ENCODE results near the gene GSTO1. TPM values are rescaled to one million over a fixed set of nuclear protein-coding genes. Genes with fewer than 3 reads are reported as not detected.

Gene GSTO1
- polyA plus RNA-seq, 10 donors = 36.5 to 57.7 (median 44.6) TPM

DNA sequence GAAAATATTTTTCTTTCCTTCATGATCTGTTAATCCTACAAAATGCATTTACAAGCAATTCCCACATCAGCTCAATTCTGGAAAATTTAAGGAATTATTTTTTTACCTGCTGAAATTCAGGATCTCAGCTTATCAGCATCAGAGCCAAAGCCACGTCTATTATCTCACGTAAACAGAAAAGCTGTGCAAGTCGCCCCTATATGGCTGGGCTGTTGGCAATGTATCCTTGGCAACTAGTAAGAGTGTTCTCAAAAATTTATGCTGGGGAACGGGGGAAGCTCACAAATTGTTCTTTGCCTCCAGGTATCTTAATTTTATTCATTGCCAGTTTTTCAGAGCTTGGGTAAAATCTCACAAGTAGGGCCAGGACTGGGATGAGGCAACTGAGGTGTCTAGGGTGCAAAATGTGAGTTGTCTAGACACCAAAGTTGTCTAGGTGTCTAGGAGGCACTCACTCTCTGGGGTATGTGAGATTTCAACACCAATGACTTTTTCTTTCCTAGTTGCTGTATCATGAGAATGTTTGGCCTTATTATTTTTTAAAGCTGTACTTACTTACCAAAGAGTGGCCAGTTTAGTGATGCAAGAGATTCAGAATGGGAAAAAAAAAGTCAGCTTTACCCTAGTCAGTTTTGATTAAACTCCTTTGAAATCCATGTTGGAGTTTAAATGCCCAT, 19.3 kb downstream of the GSTO1 start:
- DNase-seq = no peak

GRCh38 chr10:104274762-104275721, 20.4 kb downstream of the GSTO1 start:
- peak in 1 of 3 donors; percentile 35 for DNase-seq

DNA sequence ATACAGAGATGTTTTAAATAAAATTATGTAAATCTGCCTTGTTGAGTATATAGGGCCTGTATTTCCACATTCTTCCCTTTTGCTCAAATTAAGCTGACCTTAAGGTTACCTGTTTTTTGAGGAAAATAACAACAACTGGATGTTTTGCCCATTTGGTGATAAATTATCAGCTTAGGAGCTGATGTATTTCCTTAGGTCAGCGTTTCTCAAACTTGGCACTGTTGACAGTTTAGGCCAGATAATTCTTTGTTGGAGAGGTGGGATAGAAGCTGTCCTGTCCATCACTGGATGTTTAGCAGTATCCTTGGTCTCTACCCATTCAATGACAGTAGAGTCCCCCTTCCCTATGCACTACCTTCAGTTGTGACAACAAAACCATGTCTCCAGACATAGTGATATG, 21.5 kb downstream of the GSTO1 start:
- DNase-seq = no peak

- DNase-seq = no peak
These were observed 23.1 kb downstream of the GSTO1 start for GRCh38 chr10:104277785-104278184.

DNA sequence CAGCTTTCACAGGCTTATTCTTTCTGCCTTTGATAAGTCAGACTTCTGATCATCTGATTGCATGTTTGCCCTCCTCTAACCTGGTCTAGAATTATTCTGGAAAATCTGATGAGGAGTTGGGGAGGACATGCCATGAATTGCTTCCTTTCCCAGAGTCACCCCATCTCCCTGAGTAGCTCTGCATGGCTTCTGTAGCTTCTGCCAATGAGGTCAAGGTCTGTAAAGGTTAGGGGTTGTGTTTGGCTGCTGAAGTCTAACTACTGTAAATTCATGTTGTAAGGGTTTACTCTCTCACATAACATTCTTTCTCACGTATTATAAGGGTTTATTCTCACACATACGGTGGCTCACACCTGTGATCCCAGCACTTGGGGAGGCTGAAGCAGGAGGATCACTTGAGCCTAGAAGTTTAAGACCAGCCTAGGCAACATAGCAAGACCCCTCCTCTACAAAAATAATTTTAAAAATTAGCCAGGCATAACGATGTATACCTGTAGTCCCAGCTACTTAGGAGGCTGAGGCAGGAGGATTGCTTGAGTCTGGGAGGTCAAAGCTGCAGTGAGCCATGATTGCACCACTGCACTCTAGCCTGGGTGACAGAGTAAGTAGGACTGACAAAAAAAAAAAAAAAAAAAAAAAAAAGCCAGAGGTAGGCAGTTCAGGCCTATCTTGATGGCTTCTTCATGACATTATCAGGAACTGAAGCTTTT, 25.0 kb downstream of the GSTO1 start:
- DNase-seq = no peak

- no peak for DNase-seq
These were observed 27.0 kb downstream of the GSTO1 start for GRCh38 chr10:104281694-104282093.

DNA sequence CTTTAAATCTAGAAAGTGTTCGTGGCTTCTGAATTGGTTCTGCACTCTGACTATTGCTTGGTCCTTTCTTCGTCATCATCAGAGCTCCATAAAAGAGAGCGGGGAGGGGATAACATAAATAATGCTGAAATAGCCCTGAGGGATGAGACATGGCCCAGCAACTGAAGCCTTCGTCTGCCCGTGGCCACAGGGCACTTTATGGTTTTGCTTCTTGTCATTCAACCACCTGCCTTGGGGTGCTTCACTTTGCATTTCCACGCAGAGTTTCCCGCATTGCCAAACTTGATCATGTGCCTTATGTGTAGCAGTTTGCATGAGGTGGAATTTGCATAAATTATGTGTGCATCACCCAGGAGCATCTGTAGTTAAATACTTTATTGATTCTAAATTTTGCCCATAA, 30.2 kb downstream of the GSTO1 start:
- DNase-seq = no peak

DNA sequence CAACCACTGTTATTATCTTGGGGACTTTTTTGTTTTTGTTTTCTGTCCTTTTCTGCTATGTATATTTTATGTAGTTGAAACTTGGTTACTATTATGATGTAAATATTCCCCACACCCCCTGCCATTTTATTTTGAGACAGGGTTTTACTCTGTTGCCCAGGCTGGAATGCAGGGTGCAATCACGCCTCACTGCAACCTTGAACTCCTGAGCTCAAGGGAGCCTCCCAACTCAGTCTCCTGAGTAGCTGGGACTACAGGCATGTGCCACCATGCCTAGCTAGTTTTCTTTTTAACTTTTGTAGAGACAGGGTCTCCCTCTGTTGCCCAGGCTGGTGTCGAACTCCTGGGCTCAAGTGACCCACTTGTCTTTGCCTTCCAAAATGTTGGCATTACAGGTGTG, 32.2 kb downstream of the GSTO1 start:
- no peak for DNase-seq

DNA sequence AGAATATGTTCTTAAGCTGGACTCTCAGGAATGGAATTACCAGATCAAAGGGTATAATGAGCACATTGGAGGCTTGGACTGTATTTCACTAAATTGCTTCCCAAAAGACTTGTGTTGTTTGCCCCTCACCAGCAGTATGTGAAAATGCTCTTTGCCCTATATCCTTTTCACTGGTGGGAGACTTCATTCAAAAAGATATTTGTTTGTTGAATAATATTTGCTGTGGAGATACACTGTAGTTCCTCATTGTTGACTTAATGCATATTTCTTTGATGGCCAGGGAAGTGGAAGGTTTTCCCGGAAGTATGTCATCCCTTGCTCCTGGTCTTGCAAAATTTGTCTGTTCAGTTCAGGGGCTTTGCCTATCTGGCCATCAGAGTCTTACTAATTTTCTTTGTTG, 33.7 kb downstream of the GSTO1 start:
- no peak for DNase-seq

DNA sequence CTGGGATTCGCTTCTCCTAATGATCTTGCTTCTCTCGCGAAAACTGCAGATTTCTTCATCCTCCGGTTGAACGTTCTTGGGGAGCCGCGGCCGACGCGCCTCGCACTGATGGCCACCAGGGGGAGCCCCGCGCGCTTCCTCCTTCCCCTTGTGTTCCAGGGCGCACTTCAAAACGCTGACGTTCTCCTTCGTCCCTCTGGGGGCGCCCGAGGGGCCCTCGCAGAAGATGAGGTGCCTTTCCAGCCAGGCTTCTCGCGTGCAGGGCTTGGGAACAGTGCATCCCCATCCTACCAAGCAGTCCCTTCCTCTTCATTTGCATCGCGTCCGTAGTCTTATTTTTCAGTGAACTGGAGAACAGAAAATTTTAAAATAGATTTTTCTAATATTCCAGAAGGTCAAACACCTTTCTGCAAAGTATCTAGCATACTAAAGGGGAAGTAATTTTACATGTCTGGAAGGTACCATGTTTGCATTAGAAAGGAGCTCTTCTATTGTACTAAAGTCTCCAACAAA, 36.8 kb downstream of the GSTO1 start:
- DNase-seq = peak; percentile 85 to 95 (median 93)

GRCh38 chr10:104293011-104293410, 38.3 kb downstream of the GSTO1 start:
- DNase-seq = no peak

DNA sequence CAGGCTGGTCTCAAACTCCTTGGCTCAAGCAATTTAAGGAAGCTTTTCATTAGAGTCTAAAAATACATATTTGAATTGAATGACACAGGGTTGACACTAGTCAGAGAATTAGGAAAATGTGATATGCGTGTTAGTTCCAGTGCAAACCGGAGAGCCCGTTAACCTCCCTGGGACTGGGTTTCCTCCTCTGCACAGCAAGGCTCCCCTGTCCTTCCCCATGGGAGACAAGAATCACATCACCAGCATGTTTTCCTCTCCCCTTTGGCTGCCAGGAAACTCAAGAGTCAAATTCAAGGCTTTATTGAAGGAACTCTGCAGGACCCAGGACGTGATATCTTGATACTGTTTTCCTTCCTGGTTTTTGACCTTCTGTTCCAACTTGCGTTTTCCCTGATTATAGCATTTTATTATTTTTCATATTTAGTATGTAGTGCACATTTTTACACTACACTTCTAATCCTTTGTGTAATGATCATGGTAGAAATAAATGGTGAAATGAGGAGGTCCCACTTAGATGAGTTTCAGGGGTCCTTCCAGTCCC, 39.2 kb downstream of the GSTO1 start:
- no peak for DNase-seq

GRCh38 chr10:104296687-104297436, 42.2 kb downstream of the GSTO1 start:
- DNase-seq = no peak

DNA sequence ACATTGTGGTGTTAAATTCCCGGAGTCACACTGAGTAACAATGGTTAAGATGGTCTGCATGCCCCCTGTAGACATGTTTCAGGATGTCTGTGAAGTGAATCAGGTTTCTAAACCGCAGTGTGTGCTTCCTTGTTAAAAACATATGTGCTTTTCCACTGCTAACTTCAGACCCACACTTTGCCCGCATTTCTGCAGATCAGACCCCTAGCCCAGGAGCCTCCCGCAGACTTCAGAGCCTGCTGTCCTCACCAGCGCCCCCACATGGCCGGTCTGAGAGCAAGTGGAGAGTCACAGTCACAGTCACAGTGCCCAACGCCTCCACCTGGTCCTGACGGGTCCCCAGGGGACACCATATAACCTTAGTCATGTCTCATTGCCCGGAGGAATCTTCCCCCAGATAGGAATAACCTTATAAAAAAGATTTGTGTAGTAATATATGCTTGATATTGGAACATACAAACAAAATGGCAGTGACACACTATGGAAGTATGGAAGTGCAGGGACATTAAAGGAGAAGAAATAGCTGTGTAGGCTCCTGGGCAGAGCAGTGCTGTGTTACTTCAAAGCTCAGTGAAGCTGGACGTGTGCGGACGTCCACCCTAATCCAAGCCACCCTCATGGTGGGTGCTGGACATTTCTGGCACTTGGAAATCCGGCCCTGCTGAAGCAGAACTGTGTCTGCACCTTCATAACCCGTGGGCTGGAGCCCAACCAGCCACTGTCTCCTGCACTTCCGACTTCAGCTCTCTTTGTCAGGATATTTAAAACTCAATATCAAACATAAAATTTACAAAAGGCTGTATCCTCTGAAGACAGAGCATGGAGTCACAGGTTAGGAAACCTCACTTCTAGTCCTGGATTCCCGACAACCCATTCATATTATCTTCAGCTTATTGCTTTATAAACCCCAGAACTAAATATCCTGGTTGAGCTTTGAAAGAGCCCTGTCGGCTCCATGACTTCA, 43.3 kb downstream of the GSTO1 start:
- DNase-seq = peak in 1 of 3 donors; percentile 82

DNA sequence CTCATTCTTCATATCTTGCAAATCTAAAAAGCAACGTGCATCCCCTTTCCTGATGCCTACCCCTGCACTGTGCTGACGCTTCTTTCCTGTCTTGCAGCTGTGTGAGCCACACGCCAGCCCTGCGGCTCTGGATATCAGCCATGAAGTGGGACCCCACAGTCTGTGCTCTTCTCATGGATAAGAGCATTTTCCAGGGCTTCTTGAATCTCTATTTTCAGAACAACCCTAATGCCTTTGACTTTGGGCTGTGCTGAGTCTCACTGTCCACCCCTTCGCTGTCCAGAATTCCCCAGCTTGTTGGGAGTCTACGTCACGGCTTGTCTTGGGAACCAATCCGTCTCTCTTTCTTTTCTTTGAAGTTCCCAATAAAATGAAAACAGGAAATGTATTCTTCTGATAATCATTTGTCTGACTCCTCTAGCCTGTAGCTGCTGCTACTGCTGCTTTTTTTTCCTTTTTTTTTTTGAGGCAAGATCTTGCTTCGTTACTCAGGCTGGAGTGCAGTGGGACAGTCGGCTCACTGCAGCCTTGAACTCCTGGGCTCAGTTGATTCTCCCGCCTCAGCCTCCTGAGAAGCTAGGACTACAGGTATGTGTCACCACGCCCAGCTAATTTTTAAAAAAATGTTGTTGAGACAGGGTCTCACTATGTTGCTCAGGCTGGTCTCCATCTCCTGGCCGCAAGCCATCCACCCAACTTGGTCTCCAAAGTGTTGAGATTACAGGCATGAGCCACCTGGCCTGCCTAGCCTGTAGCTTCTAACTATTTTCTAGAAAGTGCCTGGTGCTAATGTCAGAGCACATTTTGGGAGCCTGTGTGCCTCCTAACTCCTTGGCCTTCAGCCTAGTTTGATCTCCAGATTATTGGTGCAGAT, 44.6 kb downstream of the GSTO1 start:
- DNase-seq = peak in 2 of 3 donors; percentile 59 to 66

- peak; percentile 45 to 92 (median 74) for DNase-seq
These were observed 45.5 kb downstream of the GSTO1 start for GRCh38 chr10:104300002-104300735.

- peak; percentile 56 to 94 (median 82) for DNase-seq
These were observed 46.1 kb downstream of the GSTO1 start for GRCh38 chr10:104300736-104301292.
